ENCODE measurements around the gene ZBTB20.
A peak's percentile ranks its signal among the peaks of the same experiment; 100 is the strongest.
"Not testable (repeated sequence)": the region's sequence is repeated elsewhere in the genome, so short reads cannot be mapped to it uniquely, and the experiment has no call there.

ZBTB20 gene

GRCh38 chr3:115146418-115147328, at the start of gene ZBTB20:
ZBTB20 (minus strand) TSS chr3:115147288.
- DNase-seq (ENCODE audit: low read depth), result peak; percentile 44

- no peak for DNase-seq (ENCODE audit: low read depth)
These were observed 47.4 kb upstream of the ZBTB20 start for GRCh38 chr3:115194476-115194875.

- DNase-seq (ENCODE audit: low read depth), result no peak
These were observed 43.7 kb upstream of the ZBTB20 start for GRCh38 chr3:115190747-115191146.

- no peak for DNase-seq (ENCODE audit: low read depth)
These were observed 40.2 kb upstream of the ZBTB20 start for GRCh38 chr3:115187149-115187757.

- no peak for DNase-seq (ENCODE audit: low read depth)
These were observed 39.5 kb upstream of the ZBTB20 start for GRCh38 chr3:115186351-115187148.

GRCh38 chr3:115184859-115185572, 37.9 kb upstream of the ZBTB20 start:
- DNase-seq (ENCODE audit: low read depth), result not testable (repeated sequence)

- DNase-seq (ENCODE audit: low read depth), result not testable (repeated sequence)
These were observed 31.8 kb upstream of the ZBTB20 start for GRCh38 chr3:115178930-115179329.

- no peak for DNase-seq (ENCODE audit: low read depth)
These were observed 22.7 kb upstream of the ZBTB20 start for GRCh38 chr3:115169808-115170207.

- no peak for DNase-seq (ENCODE audit: low read depth)
These were observed 18.6 kb upstream of the ZBTB20 start for GRCh38 chr3:115165701-115166100.

GRCh38 chr3:115165266-115165665, 18.2 kb upstream of the ZBTB20 start:
- DNase-seq (ENCODE audit: low read depth), result no peak

- no peak for DNase-seq (ENCODE audit: low read depth)
These were observed 17.5 kb upstream of the ZBTB20 start for GRCh38 chr3:115164374-115165221.

- DNase-seq (ENCODE audit: low read depth), result no peak
These were observed 15.7 kb upstream of the ZBTB20 start for GRCh38 chr3:115162759-115163158.

GRCh38 chr3:115161866-115162265, 14.8 kb upstream of the ZBTB20 start:
- no peak for DNase-seq (ENCODE audit: low read depth)

- no peak for DNase-seq (ENCODE audit: low read depth)
These were observed 14.2 kb upstream of the ZBTB20 start for GRCh38 chr3:115161168-115161834.

- DNase-seq (ENCODE audit: low read depth), result no peak
These were observed 13.2 kb upstream of the ZBTB20 start for GRCh38 chr3:115160295-115160694.

- DNase-seq (ENCODE audit: low read depth), result no peak
These were observed 9.1 kb upstream of the ZBTB20 start for GRCh38 chr3:115156046-115156654.

GRCh38 chr3:115154611-115155010, 7.5 kb upstream of the ZBTB20 start:
- no peak for DNase-seq (ENCODE audit: low read depth)

GRCh38 chr3:115151921-115152320, 4.8 kb upstream of the ZBTB20 start:
- no peak for DNase-seq (ENCODE audit: low read depth)

GRCh38 chr3:115148142-115148790, 1.2 kb upstream of the ZBTB20 start:
- no peak for DNase-seq (ENCODE audit: low read depth)
